Smooth muscle cell of the coronary artery (primary cell): ENCODE data around the gene PLRG1. TPM values are rescaled to one million over a fixed set of nuclear protein-coding genes. Genes with fewer than 3 reads are reported as not detected.

Experiments
- total RNA-seq: library from RNA; depleted of rRNA; stranded (reverse); fragments of >200 nt; gene quantifications from 2 replicates; pipeline ENCODE4 v1.2.3, GENCODE V29; 2014; ENCODE audit warnings: low replicate concordance

The PLRG1 gene
- 52.0 and 94.9 TPM in 2 replicates for total RNA-seq

DNA sequence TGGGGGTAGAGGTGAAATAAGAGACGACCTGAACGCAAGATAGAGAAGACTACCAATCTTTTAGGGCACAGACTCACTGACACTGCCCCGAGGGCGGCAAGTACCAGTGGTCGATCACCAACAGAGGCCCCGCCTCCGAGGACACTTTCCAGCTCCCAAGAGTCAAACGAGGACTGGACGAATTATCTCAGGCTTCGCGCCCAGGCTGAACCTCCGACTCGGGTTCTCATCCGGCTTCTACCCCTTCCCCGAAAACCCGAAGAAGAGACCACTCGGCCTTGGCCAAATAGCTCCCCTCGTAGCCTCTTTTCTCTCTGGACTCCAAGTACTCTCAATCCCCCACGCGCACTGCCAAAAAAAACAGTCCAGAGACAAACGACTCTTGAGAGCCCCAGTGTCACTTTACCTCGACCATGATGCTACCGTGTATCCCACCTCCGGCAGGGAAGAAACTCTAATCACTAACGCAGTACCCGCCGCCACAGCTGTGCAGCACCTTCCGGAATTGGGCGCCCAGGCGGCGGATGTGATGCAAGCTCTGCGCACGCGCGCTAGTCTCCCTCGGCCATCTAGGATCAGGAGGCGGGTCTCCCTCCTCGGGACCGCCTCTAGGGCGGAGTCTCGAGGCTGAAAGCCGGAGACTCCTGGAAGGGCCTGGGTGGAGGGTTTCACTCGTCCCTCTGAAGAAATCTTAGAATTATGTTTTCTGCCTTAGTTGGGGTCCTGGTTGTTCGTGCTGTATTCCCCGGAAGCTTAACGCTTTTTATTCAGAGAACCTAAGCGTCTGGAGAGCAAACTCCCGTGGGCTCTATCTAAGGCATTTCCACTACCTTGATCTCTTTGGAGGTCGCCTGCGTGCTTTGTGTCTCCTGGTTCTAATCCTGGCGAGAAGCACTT is at the start of gene PLRG1:
Gene PLRG1 (minus strand): TSS at position 507 of the 897 bp plus-strand sequence. CDS start 92 bp downstream, at position 415.

DNA sequence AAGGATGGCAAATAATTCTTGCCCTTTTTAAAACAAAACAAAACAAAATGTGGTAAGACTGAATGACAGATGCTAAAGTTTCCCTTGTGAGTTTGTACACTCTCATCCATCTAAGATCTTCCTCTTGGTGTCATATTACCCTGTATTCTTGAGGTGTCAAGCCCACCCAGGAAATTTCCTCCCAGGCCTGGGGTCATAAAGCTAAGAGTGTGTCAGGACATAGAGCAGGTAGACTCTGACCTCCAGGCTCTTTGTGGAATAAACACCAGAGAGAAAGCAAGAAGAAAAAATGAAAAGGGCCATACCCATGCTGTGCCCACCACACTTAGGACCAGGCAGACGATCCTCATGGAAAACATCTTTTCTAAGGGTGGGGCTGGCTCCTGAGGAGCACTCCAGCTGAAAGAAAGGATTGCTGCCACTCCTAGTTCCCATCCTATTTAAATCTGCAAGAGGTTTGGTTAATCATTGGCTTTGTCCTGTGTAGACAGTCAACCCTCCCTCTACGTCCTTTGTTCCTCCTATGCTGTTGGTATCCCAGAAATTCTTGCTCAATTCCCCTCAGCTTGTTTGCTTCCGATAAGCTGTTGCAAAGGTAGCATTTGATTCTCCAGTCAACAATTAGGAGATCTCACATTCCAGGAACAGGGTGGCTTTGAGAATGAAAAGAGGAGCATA is 40.3 kb upstream of the PLRG1 start, which contains the start of gene FGA:
Gene FGA (minus strand): TSS at position 414 of the 678 bp plus-strand sequence. CDS start 55 bp downstream, at position 359.

DNA sequence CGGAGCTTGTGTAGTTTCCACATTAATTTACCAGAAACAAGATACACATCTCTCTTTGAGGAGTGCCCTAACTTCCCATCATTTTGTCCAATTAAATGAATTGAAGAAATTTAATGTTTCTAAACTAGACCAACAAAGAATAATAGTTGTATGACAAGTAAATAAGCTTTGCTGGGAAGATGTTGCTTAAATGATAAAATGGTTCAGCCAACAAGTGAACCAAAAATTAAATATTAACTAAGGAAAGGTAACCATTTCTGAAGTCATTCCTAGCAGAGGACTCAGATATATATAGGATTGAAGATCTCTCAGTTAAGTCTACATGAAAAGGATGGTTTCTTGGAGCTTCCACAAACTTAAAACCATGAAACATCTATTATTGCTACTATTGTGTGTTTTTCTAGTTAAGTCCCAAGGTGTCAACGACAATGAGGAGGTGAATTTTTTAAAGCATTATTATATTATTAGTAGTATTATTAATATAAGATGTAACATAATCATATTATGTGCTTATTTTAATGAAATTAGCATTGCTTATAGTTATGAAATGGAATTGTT is 12.6 kb upstream of the PLRG1 start, which contains the start of gene FGB:
Gene FGB (plus strand): TSS at position 315 of the 558 bp plus-strand sequence. CDS start 8 bp downstream, at position 323.

DNA sequence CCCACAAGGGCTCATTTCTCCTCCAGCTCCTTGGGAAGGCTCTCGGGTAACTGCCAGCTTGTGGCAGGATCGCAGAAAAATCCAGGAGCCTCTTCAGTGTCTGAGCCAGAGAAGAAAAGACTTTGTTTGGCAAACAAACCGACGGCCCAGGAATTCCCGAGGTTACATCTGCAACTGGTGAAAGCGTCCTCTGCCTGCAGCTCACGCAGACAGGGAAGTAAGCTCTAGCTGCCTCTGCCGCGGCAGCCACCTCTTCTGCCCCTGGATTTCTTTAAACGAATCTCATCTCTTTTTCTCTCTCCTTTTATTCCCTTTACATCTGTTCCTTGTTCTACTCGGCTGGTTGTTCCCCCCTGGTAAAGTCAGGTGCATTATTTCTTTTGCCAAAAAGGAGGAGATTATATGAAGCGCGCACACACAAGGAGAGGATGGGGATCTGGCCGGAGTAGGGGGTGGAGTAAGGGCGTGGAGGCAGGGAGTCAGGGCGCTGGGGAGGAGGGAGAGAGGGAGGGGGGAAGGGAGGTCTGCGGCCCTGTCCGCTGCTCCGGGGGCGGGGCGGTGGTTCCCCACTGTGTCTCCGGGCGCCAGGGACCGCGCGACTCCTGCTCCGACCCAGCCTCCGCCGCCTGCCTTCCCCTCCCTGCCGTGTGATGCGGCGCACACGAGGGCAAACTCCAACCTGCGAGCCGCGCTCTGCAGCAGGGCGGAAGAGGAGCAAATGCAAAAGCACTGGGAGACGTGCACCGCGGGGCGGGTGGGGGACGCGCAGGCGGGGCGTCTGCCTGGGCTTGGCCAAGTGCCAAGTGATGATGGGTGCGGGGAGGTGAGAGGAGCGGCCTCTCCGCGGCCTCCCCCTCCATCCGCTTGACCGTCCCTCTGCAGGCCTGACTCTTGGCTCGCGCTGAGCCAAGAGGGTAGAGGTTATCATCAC is 58.6 kb downstream of the PLRG1 start, which contains the start of gene DCHS2:
Gene DCHS2 (minus strand): TSS at position 459 of the 931 bp plus-strand sequence. CDS start 444 bp downstream, at position 15.

Other genes with a start within 250 kb of the PLRG1 start
- not detected in 2 replicates for gene DCHS2, start 58.6 kb downstream of the PLRG1 start, total RNA-seq
- 0.08 TPM in 1 of 2 replicates, not detected in the other for gene FGB, start 12.6 kb upstream of the PLRG1 start, total RNA-seq
- gene FGA, start 40.3 kb upstream of the PLRG1 start, total RNA-seq, result not detected in 2 replicates
- not detected in 2 replicates for gene FGG, start 62.3 kb upstream of the PLRG1 start, total RNA-seq
- gene LRAT, start 193.6 kb upstream of the PLRG1 start, total RNA-seq, result not detected in 2 replicates
- gene RBM46, start 230.9 kb upstream of the PLRG1 start, total RNA-seq, result under 0.01 TPM in 1 of 2 replicates, not detected in the other